C4-2B (cell line): Measurements from ENCODE around the gene ADAP1.
"Not testable (repeated sequence)": the region's sequence is repeated elsewhere in the genome, so short reads cannot be mapped to it uniquely, and the experiment has no call there.

ENCODE experiments used
- H3K27ac ChIP-seq: fragments of 450-650 bp; 2 replicates; pipeline ENCODE4 v1.5.1; 2017
- CTCF ChIP-seq: fragments of 450-650 bp; conservative IDR thresholded peaks from 2 replicates; pipeline ENCODE4 v1.5.1; 2017; ENCODE audit warnings: mild to moderate bottlenecking
- ZFX ChIP-seq: fragments of 450-650 bp; IDR thresholded peaks from 2 replicates; pipeline ENCODE4 v1.6.1; 2017

ADAP1 gene

GRCh38 chr7:962401-963081 lies 8.1 kb upstream of the ADAP1 start:
- no peak for TF ChIP-seq CTCF
- no peak for TF ChIP-seq ZFX
- no peak overlapping the region for H3K27ac ChIP-seq

DNA sequence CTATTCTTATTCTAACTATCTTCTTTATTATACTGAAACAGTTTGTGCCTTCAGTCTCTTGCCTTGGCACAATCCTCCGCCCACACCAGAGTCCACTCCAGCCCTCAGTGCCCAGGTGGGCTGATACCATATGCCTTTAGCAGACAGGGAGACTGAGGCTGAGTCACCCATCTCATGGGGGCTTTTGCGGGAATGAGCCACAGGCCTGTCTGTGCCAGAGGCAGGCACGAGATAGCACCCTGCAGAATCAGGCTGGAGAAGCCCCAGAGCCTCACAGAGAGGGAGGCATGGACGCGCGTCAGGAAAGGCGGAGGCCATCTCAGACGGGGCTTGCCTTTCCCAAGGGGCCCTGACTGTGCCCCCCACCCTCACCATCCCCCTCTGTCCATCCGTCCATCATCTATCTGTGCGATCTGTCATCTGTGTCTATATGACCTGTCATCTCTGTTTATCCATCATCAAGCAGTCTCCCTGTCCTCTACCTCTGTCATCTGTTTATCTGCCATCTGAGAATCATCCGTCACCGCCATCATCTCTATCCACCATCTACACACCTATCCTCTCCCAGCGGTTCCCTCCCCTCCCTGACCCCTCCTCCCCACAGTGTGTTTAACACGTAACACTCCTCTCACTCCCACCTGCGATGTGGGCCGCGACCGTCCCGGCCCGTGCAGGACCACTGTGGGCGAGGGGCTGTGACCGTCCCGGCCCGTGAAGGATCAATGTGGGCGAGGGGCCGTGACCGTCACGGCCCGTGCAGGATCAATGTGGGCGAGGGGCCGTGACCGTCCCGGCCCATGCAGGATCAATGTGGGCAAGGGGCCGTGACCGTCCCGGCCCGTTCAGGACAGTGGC lies 7.3 kb upstream of the ADAP1 start:
- no peak for TF ChIP-seq ZFX
- no peak overlapping the region for H3K27ac ChIP-seq

DNA sequence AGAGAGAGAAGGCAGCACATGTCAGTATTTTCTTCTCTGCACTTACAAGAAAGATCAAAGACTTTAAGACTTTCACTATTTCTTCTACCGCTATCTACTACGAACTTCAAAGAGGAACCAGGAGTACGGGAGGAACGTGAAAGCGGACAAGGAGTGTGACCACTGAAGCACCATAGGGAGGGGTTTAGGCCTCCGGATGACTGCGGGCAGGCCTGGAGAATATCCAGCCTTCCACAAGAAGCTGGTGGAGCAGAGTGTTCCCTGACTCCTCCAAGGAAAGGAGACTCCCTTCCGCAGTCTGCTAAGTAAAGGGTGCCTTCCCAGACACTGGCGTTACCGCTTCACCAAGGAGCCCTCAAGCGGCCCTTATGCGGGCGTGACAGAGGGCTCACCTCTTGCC lies 6.5 kb upstream of the ADAP1 start:
- not testable (repeated sequence) for H3K27ac ChIP-seq

- no peak overlapping the region for H3K27ac ChIP-seq
- TF ChIP-seq CTCF (no peak), ZFX (no peak)
These were observed 5.9 kb upstream of the ADAP1 start for GRCh38 chr7:960269-960871.

- H3K27ac ChIP-seq: not testable (repeated sequence)
These were observed 5.3 kb upstream of the ADAP1 start for GRCh38 chr7:959740-960139.

DNA sequence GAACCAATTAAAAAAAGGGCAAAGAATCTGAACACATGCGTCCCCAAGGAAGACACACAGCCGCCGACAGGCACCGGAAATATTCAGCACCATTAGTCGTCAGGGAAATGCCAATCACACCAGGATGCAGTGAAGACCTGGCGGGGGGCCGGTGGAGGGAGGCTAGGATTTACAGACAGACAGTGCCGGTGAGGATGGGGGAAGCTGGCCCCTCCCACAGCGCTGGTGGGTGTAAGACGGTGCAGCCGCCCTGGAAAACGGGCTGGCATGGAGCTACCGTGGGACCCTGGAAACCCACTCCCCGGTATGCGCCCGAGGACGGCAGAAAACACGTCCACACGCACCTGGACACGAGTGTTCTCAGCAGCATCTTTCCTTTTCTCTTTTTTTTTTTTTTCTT lies 4.8 kb upstream of the ADAP1 start:
- H3K27ac ChIP-seq: no peak overlapping the region
- TF ChIP-seq ZFX: no peak
- no peak for TF ChIP-seq CTCF

DNA sequence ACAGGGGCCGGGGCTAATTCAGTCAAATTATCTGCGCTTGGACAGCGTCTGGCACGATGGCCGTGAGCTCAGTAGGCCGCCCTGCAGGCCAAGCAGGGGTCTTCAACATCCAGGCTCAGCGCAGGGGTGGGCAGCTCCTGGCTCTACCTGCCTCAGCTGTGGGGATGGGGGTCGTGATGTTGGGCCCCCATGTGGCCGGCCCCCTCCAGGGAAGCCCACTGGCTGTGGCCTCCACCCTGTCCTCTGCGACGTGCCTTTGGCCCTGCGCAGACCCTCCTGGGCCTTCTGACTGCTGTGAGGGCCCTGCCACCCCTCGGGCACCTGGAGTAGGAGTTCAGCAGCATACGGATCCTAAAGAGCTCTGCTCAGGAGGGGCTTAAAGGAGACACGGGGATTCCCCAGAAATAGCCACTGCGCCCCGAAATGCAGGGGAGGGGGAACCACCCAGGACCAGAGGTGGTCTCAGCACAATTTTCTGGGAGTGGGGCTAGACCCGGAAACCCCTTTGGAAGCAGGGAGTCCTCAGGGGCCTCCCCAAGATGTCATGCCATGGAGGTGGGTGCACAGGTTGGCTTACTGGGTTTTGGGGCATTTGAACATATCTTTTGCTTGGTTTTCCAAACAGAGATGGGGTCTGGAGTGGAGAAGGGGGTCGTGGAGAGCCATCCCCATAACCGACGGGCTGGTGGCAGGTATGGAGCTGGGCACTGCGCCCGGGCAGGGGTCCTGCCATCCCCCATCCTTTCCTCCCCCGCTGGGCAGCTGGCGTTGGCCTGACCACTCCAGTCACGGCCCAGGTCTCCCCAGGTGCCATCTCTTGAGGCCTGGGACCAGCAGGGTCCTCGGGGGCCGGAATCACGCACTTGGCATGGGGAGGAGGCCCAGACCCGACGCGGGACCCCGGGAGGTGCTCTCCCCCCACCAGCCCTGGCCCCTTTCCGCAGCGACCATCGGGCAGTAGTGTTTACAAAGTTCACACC lies 4.0 kb upstream of the ADAP1 start:
- TF ChIP-seq CTCF (no peak), ZFX (no peak)
- H3K27ac ChIP-seq: no peak overlapping the region

DNA sequence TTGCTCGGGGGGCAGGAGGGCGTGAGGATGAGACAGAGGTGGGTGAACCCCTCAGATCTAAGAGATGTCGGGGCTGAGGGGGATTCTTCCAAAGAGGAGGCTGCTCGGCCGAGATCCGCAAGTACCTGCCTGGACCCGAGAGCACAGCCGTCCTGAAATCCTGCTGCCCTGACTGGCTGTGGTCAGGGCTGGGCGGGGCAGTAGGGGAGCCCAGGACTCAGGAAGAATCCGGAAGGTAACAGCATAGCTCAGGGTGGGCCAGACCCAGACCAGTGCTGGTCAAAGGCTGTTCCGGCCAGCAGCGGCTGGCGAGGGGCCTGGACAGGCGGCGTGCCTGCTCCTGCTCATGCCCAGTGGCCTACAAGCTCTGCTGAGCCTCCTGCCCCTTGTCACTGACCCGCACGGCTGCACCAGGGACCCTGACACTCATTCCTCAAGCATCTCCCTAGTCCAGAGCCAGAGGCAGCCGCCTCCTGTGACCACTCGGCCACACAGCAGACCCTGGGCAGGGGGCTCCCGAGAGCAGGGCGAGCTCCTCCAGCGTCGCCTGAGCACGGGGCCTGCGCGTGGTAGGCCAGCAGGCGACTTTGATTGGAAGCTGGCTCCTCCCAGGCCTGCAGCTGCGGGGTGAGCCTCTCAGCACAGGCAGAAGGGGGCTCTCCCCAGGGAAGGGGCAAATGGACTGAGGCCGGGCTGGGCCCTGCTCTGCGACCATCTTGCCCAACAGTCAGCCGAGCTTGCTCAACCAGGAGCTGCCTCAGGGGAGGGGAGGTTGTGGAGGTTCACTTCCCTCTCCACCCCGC lies 3.1 kb upstream of the ADAP1 start:
- H3K27ac ChIP-seq: no peak overlapping the region
- TF ChIP-seq ZFX (no peak), CTCF (no peak)
